A204.1 (cell line): Measurements from ENCODE around the gene CCDC69.
"Not testable (repeated sequence)": the region's sequence is repeated elsewhere in the genome, so short reads cannot be mapped to it uniquely, and the experiment has no call there.

Experiments used
- FAIRE-seq: peaks from 2 replicates; lab custom pipeline; 2012; peaks lifted over from hg19 to GRCh38; lab: Jason Lieb, UNC

CCDC69 gene

DNA sequence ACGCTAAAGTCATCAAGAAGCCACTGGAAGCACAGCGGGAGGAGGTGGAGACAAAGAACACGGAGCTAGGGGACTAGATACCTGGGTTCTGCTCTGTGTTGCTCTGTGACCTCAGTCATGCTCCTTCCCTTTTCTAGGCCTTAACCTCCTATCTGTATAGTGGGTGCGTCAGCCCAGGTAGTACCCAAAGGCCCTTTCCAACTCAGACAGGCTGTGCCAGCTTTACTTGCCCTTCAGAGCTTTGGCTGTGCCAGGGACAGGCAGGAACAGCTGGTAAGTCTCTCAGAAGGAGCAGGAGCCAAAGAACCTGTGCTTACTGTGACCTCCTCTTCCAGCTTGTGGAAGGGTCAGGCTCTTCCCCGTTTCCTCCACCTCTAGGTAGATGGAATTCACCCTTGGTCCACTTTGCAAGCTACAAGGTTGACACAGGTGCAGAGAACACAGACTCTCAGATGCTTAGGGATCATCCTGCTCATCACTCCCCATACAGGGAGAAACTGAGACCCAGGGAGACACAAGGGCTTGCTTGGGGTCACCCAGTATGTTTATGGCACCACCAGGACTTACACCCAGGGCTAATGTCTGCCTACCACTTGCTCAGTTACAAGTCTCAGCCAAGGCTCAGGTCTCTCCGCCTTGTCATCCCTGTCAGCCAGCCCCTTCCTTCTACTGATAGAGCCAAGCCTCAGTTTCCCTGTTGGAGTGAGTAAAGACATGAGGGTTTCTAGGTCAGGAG, 1.7 kb downstream of the CCDC69 start:
- FAIRE-seq = no peak

DNA sequence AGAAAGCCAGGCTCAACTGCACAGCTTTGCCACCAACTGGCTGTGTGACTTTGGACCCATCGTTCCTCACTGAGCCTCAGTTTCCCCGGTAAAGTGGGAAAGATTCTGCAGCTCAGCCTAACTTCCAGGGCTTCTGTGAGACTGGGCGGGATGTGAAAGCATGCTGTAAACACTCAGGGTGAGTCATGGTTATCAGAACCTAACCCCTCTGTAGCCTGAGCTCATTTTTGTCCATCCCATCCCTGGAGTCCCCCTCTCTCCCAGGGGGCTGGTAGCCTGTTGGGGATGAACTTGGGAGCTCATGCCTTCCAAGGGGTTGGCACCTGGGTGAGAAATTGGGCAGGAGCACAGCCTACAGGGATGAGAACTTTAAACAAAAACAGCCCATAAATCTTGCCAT, 2.3 kb downstream of the CCDC69 start:
- no peak for FAIRE-seq

DNA sequence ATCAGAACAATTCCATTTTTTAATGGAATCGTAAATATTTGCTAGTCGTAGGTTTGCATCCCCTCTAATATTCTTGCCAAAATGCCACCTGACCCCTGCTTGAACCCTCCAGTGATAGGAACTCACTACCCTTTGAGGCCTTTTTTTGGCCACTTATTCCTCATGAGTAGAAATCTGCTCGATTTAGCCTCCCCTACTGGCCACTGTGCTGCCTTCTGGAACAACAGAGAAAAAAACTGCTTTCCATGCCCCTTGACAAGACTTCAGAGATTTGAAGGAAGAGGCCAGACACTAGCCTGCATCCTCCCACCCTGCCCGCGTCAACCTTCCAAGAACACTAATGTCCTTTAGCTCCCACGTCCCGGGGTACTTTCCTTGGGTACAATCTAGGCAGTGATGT, 4.1 kb downstream of the CCDC69 start:
- FAIRE-seq = no peak

DNA sequence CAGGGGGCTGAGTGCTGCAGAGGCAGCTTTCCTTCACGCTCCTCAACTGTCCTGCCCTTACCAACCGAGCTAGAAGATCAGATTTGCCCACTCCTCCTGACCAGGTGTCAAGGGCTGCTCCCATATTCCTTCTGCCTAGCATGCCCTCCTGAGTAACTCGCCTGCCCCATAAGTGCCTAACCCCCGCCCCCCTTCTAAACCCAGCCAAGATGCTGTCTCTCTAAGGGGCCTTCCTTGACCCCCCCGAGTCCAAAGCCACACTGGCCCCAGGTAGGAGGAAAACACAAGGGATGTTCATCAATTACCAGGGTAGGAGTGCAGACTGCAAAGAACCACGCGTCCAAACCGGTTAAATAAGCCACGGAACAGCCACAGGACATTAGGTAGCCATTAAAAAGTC, 4.8 kb downstream of the CCDC69 start:
- FAIRE-seq = no peak

DNA sequence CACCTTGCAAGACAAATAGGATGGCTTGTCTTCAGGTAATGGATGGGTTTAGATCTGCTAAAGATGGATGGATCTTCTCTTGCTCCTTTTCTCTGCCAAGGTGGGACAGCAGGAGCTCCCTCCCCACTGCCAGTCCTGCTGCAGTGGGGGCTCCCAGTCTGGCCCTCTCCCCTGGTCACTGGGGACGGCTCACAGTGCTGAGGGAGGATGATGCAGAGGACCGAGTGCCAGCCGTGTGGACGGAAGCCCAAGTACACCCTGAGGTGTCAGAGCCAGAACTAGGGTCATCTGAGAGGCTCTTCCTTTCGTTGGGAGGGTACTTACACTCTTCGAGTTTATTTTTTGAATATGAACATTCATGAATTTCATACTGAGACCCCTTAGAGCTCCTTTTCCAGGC, 5.7 kb downstream of the CCDC69 start:
- no peak for FAIRE-seq

DNA sequence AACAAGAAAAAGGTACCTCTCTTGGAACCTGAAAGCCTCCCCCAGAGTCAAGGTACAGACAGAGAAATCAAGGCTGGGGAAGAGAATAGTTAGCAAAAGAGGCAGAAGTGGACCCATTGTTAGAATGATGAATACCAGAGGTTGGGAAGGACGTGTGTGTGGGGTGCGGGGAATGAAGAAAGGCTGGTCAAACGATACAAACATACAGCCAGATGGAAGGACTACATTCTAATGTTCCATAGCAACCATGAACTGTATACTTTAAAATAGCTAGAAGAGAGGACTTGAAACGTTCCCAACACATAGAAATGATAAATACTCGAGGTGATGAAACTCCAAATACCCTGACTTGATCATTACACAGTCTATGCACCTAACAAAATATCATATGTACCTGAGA, 7.1 kb downstream of the CCDC69 start:
- FAIRE-seq = no peak

DNA sequence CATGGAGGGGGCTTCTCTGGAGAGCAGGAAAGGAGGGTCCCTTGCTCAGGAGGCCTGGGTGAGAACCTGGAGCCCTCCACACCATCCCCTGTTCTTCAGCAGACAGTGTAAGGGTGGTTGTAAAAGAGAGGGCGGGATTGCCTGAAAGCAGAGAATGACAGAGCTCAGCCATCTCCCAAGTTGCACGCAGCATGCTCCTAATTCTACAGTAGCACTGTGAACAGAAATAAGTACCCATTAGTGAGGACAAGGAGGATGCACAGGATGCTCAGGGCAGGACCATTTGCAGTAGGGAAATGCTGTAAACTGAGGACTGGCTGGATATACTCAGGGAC, 8.4 kb downstream of the CCDC69 start:
- FAIRE-seq = no peak

DNA sequence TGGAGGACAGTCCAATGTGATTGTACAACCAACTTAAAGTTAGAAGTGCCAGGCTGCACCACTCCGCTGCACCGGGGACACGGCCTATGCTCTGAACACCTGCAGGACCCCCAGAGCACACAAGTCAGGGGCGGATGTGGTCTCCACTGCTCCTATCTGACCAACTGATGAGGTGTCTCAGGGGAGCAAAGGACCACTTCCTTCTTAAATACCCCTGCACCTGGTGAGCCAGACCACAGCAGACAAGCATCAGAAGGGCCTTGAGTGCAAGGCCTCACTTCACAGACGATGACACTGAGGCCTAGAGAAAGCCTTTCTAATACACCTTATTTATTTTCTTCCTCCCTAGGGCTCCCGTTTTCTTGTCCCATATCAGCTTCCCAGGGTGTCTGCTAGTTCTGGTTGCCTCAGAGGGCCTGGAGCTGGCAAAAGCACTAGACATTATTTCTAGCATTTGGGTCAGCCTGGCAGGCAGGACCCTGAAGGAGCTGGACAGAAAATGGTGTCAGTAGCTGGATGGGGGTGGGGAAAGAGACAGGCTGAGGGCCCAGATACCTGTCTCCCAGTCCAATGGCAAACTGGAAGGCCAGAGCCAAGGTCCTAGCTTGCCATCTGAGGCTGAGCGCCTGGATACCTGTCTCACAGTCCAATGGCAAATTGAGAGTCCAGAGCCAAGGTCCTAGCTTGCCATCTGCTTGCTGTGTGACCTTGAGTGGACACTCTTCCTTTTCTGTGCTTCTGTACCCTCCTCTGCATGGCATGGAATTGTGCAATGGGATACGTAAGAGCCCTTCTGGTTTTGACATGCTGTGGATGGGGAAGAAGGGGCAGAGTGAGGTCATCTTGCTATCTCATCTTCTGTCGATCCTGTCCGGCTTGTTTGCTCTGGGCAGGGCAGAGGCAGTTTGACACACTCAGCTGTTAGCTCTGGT, 9.0 kb downstream of the CCDC69 start:
- no peak for FAIRE-seq

DNA sequence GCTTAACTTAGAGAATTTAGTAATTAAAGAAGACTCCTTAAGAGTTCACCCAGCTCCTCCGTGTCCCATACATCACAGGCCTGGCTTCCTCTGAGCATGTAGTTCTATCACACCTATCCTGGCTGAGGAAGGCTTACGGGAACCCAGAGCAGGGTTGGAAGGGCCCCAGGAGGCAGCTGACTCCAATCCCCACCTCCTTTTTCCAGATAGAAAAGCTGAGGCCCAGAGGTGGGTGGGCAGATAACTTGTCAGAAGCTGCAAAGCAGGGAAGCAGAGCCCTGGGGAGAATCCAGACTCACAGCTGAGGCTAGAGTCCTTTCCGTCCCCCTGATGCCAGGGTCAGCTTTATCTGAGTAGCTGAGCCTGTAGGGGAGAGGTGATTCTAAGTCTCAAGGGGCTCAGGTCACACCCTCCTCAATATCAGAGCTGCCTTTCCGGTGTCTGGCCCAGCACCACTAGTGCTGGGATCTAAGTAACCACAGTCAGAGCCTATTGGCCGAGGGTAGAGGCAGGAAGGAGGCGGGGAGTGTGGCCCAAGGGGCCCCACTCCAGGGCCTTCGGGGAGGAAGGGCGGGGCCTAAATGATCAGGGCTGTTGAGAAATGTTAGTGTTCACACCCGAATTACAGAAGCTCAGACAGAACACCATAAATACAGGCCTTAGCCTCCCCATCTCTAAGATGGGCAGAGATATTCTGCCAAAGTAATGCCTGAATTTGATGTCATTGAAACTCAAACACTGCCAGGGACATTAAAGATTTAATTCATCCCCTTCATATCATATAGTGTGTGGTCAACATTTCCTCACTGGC, 9.9 kb downstream of the CCDC69 start:
- FAIRE-seq = no peak

DNA sequence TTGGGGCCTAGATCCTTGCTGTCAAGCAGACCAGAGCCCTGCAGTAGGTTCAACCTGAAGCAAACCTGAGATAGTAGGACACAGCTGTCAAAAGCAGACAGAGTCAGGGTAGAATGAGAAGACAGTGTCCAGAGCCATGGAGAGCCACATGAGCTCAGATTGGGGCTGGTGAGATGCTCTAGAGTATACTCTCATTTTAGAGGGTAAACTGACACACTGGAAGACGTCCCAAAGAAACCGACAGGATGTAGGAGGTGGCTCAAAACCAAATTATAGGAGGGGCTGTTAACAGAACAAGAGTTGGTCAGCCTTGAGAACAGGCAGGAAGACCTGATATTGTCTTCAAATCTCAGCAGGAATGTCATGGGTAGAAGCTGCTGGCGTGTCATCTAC, 11.5 kb downstream of the CCDC69 start:
- no peak for FAIRE-seq

DNA sequence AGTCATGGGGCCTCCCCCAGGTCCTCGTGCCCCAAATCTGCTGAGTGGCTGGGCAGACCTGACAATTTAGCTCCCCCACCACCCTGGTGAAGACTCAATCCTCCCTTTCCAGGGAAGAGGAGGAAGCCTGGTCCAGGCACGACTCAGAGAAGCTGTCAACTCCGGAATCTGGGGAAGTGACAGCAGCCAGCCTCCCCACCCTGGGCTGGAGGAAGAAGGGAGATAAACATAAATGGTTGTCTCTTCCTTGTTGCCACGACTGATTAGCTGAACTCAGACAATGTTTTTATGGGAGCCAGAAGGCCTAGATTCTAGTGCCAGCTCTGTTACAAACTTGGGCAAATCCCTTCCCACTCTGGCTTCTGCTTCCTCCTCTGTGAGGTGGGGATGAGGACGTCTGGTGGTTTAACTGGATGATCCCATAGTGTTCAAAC, 15.4 kb downstream of the CCDC69 start:
- FAIRE-seq = no peak

DNA sequence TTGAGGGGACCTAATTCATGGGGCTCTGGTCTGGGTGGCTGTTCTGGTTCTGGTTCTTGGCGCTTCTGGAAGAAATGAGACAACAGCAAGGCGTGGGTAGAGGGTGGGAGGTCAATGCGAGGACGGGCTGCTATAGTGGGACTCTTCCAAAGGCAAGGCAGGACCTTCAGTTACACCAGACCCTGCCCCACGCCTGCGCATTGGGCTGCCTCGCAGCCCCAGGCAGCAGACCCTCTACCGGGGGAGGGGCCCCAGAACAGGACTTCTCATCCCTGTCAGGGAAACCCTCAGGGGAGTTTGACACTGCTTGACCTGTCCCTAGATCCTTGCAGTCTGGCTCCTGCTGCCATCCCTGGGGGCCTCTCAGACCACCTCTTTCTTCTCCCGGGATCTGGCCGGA, 18.5 kb downstream of the CCDC69 start:
- FAIRE-seq = no peak

DNA sequence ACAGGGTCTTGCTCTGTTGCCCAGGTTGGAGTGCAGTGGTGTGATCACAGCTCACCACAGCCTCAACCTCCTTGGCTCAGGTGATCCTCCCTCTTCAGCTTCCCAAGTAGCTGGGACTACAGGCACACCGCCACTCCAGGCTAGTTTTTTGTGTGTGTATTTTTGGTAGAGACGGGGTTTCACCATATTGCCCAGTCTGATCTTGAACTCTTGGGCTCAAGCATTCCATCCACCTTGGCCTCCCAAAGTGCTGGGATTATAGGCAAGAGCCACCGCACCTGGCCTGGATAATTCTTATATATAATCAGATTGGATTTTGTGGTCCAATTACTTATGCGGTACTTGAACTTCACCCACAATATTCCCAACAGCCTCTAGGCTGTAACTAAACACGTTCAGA, 19.8 kb downstream of the CCDC69 start:
- FAIRE-seq = no peak

DNA sequence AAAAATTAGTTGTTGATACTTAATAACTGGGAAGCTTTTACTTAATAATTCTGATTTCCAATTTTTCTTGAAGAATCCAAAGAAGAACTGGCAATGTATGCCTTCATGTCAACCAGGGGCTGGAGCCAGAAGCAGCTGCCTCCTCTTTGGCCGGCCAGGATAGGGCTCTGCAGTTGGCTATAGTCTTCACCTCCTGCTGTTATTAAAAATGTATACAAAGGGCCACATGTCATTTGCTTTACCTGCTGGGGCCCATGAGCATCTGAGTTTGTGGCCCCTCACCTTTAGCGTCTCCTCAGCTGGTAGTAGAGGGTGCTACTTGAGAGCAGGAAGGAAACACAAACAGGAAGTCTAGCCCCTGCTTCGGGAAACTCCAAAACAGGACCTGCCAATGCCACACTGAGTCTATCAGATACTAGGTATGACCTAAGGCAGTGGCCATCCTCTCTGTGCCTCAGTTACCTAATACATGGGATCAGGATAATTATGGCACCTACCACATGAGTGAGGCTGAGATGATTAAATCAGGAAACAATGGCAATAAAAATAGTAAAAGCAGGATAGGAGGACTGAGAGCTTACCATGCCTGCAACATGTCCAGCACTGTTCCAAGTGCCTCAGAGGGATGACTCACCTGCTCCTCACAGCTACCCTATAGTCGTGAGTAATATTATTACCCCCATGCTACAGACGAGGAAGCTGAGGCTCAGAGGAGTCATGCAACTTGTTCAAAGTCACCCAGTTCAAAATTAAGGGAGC, 21.3 kb downstream of the CCDC69 start:
- no peak for FAIRE-seq

DNA sequence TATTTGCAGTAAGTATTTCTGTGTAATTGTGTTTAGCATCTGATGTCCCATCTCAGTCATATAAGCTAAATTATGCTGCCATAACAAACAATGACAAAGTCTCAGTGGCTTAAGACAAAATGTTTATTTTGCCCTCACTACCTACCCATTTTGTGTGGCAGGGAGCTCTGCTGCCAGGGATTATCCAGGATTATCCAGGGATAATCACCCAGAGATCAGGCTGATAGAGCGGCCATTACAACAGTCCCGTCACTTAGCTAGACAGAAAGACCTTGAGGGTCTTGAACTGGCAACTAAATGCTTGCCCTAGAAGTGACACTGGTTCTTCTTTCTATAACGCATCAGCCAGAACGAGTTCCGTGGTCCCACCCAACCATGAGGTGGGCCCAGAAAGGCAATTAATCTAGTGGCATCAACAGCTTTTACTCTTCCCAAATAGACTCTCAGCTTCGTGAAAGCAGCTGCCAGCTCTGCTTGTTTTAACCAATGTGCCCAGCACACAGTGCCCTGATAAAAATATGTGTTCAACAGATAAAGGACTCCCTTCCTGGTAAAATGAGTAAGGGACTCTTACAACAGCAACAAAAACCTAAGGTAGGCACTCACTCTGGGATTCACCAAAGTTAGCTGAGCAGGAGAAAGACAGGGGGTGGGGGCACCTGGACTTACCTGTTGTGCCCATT, 22.8 kb downstream of the CCDC69 start:
- FAIRE-seq = no peak

DNA sequence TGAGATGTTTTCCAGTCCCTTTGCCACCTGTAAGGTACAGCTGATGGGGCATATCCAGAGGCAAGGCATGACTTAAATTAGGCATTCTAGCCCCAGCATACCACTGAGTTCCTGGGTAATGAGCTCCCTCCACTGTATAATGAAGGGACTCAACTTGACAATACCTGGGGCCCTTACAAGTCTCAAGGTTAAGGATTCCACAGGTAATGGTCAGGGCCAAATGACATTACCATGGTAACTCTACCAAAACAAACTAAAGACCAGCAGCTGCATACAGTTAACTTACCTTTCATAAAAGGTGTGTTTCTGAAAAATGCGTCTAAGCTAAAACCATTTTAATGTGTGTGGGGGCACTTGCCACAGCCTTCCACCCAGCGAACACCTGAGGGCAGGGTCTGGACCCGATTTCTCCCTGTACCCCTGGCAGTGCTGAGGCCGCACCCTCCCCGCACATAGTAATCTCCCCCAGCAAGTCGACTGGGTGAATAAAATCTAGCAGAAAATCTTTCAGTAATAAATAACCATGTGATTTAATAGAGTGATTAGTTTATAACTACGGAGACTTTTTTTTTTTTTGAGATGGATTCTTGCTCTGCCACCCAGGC, 24.2 kb downstream of the CCDC69 start:
- FAIRE-seq = no peak

DNA sequence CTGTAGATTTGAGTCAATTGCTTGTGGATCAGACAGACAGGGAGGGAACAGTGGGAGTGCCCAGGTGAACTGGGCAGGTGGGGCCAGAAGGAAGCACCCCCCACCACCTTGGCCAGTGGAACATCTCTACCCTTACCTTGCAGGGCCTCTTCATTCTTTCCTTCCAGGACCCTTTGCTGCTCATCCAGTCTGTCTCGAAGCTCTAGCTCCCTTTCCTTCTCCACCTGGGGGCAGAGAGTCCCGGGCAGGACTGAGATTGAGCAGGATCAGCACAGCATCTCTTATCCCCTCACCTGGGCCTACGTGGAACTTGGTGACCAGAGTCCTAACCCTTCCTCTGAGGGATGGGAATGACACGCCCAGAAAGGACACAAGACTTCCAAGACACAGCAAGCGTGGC, 25.0 kb downstream of the CCDC69 start:
- no peak for FAIRE-seq

DNA sequence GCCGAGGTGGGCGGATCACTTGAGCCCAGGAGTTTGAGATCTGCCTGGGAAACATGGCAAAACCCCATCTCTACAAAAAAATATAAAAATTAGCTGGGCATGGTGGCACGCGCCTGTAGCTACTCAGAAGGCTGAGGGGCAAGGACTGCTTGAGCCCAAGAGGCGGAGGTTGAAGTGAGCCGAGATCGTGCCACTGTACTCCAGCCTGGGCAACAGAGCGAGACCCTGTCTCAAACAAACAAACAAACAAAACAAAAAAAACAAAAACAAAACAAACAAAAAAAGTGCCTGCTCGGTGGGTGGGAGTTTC, 26.6 kb downstream of the CCDC69 start:
- FAIRE-seq = not testable (repeated sequence)

DNA sequence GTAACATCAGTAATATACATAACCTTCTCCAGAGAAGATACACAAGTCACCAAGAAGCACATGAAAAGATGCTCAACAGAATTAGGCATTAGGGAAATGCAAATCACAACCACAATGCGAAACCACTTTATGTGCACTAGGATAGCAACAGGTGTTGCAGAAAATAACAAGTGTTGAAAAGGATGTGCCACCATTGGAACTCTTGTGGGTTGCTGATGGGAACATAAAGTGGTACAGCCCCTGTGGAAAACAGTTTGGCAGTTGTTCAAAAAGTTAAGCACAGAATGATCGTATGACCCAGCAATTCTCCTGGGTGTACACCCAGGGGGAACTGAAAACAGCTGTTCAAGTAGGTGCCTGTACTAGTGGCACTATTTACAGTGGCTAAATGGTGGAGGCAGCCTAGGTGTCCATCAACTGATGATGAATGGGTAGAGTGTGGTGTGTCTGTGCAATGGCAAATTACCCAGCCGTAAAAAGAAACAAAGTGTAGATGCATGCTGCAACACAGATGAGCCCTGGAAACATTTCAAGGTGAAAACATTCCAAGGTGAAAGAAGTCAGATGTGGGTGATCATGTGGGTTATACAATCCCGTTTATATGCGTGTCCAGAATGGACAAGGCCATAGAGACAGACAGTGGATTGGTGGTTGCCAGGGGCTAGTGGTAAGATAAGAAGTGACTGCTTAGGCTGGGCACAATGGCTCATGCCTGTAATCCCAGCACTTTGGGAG, 27.2 kb downstream of the CCDC69 start:
- no peak for FAIRE-seq

DNA sequence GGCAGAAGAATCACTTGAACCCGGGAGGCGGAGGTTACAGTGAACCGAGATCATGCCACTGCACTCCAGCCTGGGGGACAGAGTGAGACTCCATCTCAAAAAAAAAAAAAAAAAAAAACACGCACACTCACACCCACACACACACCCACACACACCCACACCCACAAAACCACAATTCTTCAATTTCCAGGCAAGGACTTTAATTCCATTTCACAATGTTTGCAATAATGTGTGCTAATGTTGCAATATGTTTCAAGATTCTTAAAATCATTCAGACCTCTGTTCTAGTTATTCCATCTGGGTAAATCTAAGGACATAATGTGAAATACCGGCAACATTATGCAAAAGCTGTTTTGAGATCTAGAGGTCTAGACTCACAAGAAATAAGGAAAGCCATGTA, 28.3 kb downstream of the CCDC69 start:
- no peak for FAIRE-seq

DNA sequence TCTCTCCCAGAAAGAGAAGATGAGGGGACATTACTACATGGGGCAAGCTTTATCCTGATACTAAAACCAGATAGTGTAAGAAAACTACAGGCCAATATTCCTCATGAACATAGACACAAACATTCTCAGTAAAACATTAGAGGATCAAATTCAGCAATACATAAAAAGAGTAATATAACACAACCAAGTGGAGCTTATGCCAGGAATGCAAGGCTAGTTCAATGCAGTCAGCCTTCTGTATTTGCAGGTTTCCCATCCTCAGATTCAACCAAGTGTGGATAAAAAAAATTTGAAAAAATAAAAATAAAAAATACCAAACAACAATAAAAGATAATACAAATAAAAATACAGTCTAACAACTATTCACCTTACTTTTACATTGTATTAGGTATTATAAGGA, 31.3 kb downstream of the CCDC69 start:
- FAIRE-seq = no peak
